Right cardiac atrium (tissue), 5 donors: ENCODE measurements around the gene NDUFA13. TPM values are rescaled to one million over a fixed set of nuclear protein-coding genes. Genes with fewer than 3 reads are reported as not detected.
A peak's percentile ranks its signal among the peaks of the same experiment; 100 is the strongest.

Experiments used
- ATAC-seq, 2 donors: fragments of 200-7000 bp; cut with Tn5 transposase; one replicate each; pipeline versions ENCODE4 v1.8.0 to v1.9.1; 2020; ENCODE audit warnings: moderate library complexity in 2 of 2, mild to moderate bottlenecking in 1 of 2
- DNase-seq, 3 donors: peaks; one replicate each; pipeline ENCODE4 v3.0.0-alpha.2; 2020
- H3K27ac ChIP-seq: one replicate; pipeline ENCODE4 v1.5.1; 2013; ENCODE audit warnings: mild to moderate bottlenecking, low read length, control low read depth, moderate library complexity
- H3K27me3 ChIP-seq: one replicate; pipeline ENCODE4 v1.6.1; 2013; ENCODE audit not compliant: control insufficient read depth, insufficient read depth
- H3K4me1 ChIP-seq: one replicate; pipeline ENCODE4 v1.6.1; 2013; ENCODE audit warnings: low read length; ENCODE audit not compliant: control insufficient read depth, insufficient read depth
- H3K4me3 ChIP-seq: one replicate; pipeline ENCODE4 v1.5.1; 2013; ENCODE audit warnings: low read length, control low read depth
- H3K9me3 ChIP-seq: one replicate; pipeline ENCODE4 v1.6.1; 2013; ENCODE audit warnings: low read length; ENCODE audit not compliant: control insufficient read depth
- whole genome bisulfite sequencing: extraction: QIAGEN DNeasy Blood & Tissue Kit; methylation state at CpG from one replicate; pipeline ENCODE4 v1.1.7; 2013; 5-methylcytosine and 5-hydroxymethylcytosine counted together
- intact Hi-C, 4 donors: fragments of 100-400 bp; cut with DNase I; formaldehyde crosslinking; loops; one replicate each; pipeline versions ENCODE4 v1.11.0 to v1.14.0; 2022 to 2023
- polyA plus RNA-seq: library from polyadenylated mRNA; stranded (reverse); fragments of 200-250 nt; gene quantifications from one replicate; pipeline ENCODE4 v1.2.3, GENCODE V29; 2013
- total RNA-seq, 4 donors: library from RNA; stranded (reverse); fragmentation: NEBNext Ultra II Directional; extraction: Animal tissue kit (Norgen Biotek cat#: 25700); gene quantifications; one replicate each; pipeline ENCODE4 v1.2.1, GENCODE V29; 2021
- donor health status: healthy with polysubstance abuse.
- donor health status: DM: no; HTN: yes; CAD: no.
- donor health status: DM: no; HTN: no; CAD: no.
- donor health status: DM: no; HTN: yes; CAD: no; lungs with severe emphysema.
- donor health status: DM: yes; HTN: yes; CAD: no.

Gene NDUFA13
- total and polyA plus RNA-seq, 5 donors: 785 to 1,226 (median 864) TPM

DNA sequence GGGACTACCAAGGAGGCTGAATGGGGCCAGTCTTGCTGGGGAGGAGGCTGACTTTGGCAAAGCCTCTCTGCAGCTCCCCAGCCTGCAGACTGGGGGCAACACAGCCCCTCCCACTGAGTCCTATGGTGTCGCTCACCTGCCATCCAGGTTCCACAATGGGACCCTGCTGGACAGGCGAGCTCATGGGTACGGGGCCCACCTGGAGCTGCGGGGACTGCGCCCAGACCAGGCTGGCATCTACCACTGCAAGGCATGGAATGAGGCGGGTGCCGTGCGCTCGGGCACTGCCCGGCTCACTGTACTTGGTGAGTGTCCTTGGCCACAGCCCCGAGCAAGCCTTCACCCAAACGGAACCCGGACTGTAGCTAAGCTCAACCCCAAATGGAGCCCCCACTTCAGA lies 27.1 kb downstream of the NDUFA13 start:
- no peak overlapping the region for H3K27ac ChIP-seq
- H3K4me1 ChIP-seq: peaks cover 2% of the 10 kb centered on the region
- 95% methylated on average over 13 of the region's 13 CpGs for WGBS
- intact Hi-C loops: no loop called here
- no peaks in the 10 kb centered on the region for H3K27me3 ChIP-seq
- ATAC-seq (no peak), DNase-seq (peak in 1 of 3 donors; percentile 30)
- H3K9me3 ChIP-seq: no peaks in the 10 kb centered on the region
- H3K4me3 ChIP-seq: no peak overlapping the region

DNA sequence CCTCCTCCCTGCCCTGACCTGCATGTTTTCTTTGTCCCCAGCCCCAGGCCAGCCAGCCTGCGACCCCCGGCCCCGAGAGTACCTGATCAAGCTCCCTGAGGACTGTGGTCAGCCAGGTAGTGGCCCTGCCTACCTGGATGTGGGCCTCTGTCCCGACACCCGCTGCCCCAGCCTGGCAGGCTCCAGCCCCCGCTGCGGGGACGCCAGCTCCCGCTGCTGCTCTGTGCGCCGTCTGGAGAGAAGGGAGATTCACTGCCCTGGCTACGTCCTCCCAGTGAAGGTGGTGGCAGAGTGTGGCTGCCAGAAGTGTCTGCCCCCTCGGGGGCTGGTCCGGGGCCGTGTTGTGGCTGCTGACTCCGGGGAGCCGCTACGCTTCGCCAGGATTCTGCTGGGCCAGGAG lies 27.6 kb downstream of the NDUFA13 start:
- no peaks in the 10 kb centered on the region for H3K27me3 ChIP-seq
- peak in 1 of 3 donors; percentile 38 for DNase-seq

DNA sequence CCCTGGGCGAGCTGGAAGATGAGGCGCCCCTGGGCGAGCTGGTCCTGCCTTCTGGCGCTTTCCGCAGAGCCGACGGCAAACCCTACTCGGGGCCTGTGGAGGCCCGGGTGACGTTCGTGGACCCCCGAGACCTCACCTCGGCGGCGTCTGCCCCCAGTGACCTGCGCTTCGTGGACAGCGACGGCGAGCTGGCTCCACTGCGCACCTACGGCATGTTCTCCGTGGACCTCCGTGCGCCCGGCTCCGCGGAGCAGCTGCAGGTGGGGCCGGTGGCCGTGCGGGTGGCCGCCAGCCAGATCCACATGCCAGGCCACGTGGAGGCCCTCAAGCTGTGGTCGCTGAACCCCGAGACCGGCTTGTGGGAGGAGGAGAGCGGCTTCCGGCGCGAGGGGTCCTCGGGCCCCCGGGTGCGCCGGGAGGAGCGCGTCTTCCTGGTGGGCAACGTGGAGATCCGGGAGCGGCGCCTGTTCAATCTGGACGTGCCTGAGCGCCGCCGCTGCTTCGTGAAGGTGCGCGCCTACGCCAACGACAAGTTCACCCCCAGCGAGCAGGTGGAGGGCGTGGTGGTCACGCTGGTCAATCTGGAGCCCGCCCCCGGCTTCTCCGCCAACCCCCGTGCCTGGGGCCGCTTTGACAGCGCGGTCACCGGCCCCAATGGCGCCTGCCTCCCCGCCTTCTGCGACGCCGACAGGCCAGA lies 28.4 kb downstream of the NDUFA13 start:
- Histone ChIP-seq H3K4me1 (peaks cover 2% of the 10 kb centered on the region), H3K27ac (no peak overlapping the region), H3K4me3 (no peak overlapping the region), H3K9me3 (no peaks in the 10 kb centered on the region), H3K27me3 (no peaks in the 10 kb centered on the region)
- 86% methylated on average over 75 of the region's 75 CpGs for WGBS
- peak in 1 of 3 donors; percentile 58 for DNase-seq
- intact Hi-C loops: no loop called here
- ATAC-seq: no peak

More for the DNA sequence above, 27.6 kb downstream of the NDUFA13 start:
- no peak for ATAC-seq
- intact Hi-C loops: no loop called here
- WGBS: 88% methylated on average over 19 of the region's 19 CpGs
- no peak overlapping the region for H3K27ac ChIP-seq
- H3K4me1 ChIP-seq: peaks cover 2% of the 10 kb centered on the region
- no peak overlapping the region for H3K4me3 ChIP-seq
- no peaks in the 10 kb centered on the region for H3K9me3 ChIP-seq

DNA sequence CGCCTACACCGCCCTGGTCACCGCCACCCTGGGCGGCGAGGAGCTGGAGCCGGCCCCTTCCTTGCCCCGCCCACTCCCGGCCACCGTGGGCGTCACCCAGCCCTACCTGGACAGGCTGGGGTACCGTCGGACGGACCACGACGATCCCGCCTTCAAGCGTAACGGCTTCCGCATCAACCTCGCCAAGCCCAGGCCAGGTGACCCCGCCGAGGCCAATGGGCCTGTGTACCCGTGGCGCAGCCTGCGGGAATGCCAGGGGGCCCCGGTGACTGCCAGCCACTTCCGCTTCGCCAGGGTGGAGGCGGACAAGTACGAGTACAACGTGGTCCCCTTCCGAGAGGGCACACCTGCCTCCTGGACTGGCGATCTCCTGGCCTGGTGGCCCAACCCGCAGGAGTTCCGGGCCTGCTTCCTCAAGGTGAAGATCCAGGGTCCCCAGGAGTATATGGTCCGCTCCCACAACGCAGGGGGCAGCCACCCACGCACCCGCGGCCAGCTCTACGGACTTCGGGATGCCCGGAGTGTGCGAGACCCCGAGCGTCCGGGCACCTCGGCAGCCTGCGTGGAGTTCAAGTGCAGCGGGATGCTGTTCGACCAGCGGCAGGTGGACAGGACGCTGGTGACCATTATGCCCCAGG lies 29.0 kb downstream of the NDUFA13 start:
- Histone ChIP-seq H3K27ac (no peak overlapping the region), H3K4me3 (no peak overlapping the region), H3K4me1 (peaks cover 2% of the 10 kb centered on the region), H3K27me3 (no peaks in the 10 kb centered on the region), H3K9me3 (no peaks in the 10 kb centered on the region)
- 91% methylated on average over 53 of the region's 53 CpGs for WGBS
- intact Hi-C loops: no loop called here
- DNase-seq (peak in 2 of 3 donors; percentile 43 to 50), ATAC-seq (no peak)

DNA sequence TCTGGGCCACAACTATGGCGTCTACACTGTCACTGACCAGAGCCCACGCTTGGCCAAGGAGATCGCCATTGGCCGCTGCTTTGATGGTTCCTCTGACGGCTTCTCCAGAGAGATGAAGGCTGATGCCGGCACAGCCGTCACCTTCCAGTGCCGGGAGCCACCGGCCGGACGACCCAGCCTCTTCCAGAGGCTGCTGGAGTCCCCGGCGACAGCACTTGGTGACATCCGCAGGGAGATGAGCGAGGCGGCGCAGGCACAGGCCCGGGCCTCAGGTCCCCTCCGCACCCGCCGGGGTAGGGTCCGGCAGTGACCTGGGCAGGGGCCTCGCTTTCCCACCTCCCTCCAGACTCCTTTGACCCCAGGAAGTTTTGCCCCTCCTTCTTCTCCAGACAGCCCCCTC lies 29.7 kb downstream of the NDUFA13 start:
- WGBS: 93% methylated on average over 23 of the region's 23 CpGs
- Histone ChIP-seq H3K27ac (no peak overlapping the region), H3K4me1 (no peaks in the 10 kb centered on the region), H3K9me3 (no peaks in the 10 kb centered on the region), H3K27me3 (no peaks in the 10 kb centered on the region), H3K4me3 (no peak overlapping the region)
- intact Hi-C loops: no loop called here
- ATAC-seq: no peak
- DNase-seq: no peak

DNA sequence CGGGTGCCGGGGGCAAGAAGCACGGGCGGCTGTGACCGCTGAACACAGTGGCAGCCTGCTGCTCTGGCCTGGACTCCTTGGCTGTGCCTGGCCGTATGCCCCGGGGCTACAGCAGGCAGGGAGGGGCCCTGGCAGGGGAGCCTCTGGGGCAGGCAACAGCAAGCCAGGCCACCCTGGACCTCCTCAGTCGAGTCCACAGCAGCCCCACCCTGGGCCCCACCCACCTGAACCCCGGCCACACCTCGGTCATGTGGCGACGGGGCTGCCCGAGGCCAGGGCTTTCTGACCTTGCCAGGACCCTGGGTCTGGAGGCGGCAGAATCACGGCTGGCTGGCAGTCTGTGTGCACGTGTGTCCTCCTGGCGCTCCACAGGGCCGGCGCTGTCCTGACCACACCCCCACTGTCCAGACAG lies 30.7 kb downstream of the NDUFA13 start:
- intact Hi-C loops: no loop called here
- Histone ChIP-seq H3K9me3 (no peaks in the 10 kb centered on the region), H3K4me3 (no peak overlapping the region), H3K4me1 (no peaks in the 10 kb centered on the region), H3K27ac (no peak overlapping the region), H3K27me3 (no peaks in the 10 kb centered on the region)
- ATAC-seq (peak; percentile 9 to 37), DNase-seq (peak in 1 of 3 donors; percentile 56)
- 49% methylated on average over 19 of the region's 19 CpGs for WGBS

DNA sequence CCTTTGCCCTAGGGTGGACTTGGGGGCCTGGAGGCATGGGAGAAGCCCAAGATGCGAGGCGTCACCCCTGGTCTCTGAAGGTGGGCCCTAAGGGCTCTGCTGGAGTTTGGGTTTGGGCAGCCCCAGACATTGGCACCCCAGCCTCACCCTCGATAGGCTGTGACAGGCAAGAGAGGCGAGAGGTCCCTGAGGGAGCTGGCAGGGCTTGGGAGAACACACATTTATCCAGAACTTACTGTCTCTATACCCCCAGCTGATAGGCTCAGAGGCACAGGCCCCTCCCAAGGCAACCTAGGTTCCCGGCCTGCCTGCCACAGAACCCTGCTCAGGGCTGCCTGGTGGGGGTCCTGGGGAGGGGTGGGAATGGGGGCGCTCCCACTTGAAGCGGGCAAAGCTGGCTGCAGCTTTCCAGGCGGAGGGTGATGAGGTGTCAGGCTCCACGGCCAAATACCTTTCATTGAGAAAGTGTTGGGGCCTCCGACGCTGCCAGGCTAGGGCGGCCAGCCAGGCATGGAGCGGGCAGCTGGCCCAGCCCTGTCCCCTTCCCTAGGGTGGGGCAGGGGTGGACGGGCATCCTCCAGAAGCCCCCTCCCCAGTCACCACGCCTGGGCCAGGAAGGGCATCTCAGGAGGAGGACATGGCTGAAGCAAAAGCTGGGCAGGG lies 31.8 kb downstream of the NDUFA13 start:
- no peaks in the 10 kb centered on the region for H3K9me3 ChIP-seq
- H3K4me1 ChIP-seq: no peaks in the 10 kb centered on the region
- H3K27ac ChIP-seq: no peak overlapping the region
- H3K4me3 ChIP-seq: no peak overlapping the region
- WGBS: 44% methylated on average over 15 of the region's 15 CpGs
- no peaks in the 10 kb centered on the region for H3K27me3 ChIP-seq
- intact Hi-C loops: no loop called here
- peak in 1 of 3 donors; percentile 44 for DNase-seq
- ATAC-seq: peak; percentile 57 to 59

DNA sequence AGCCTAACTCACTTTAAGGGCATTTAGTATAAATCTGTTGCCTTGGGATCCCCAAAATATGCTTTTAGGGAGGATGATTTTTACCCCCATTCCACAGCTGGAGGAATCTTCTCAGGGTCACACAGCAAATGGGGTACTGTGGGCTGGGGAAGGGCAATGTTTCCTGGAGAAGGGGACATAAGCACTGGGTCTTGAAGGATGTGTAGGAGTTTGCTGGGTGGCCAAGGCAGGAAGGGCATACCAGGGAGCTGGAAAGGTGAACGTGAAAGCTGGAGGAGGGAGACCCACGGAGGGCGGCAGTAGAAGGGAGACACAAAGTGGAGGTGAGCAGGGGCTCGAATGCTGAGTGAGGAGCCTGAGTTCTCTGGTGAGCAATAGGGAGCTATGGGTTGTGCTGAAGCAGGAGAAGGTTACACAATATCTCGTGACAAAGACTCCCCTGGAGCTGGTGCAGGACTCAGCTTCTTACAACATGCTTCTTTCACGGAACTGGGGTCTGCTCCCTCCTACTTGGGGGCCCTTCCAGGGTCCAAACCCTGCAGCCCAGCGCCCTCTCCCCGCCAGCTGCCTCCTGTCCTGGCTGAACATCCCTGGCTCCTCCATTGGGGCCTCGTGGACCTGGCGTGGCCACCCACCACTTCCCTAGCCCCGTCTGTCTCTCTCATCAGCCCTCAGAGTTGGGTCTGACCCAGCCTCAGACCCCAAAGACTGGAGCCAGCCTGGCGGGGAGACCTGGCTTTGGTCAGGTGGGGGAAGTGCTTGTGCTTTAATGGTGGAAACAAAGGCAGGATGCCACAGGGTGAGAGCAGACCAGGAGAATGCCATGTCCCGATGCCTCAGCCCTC lies 33.1 kb downstream of the NDUFA13 start:
- H3K4me3 ChIP-seq: no peak overlapping the region
- DNase-seq (peak in 1 of 3 donors; percentile 31), ATAC-seq (no peak)
- intact Hi-C loops: no loop called here
- no peaks in the 10 kb centered on the region for H3K27me3 ChIP-seq
- no peak overlapping the region for H3K27ac ChIP-seq
- 67% methylated on average over 13 of the region's 13 CpGs for WGBS
- no peaks in the 10 kb centered on the region for H3K4me1 ChIP-seq
- H3K9me3 ChIP-seq: no peaks in the 10 kb centered on the region

DNA sequence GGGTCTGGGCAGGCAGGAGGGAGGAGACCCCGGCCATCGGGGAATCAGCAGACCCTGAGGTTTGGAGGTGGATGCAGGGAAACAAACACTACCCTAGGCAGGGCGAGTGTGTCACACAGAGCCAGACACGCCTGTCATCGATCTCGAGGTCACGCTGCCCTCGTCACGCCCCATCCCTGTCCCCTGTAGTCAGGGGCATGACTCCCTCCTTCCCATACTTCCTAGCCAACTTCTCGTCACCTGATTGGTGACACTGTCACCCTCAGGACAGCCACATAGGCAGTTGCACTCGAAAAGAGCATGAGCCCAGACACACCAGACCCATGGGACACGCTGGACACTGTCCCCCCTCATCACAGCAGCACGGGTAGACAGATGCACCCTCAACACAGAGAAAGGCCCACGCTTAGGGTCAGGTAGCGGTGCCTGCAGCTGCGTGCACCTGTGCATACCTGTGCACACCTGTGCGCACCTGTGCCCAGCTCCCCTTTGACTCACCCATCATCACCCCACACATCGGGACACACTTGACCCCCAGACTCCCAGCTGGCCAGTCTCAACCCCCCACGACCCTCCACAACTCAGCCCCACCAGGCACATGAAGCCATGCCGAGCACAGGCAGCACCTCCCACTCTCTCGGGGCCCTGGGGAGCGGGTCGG lies 33.9 kb downstream of the NDUFA13 start:
- Histone ChIP-seq H3K27me3 (no peaks in the 10 kb centered on the region), H3K27ac (no peak overlapping the region), H3K4me3 (no peak overlapping the region), H3K9me3 (no peaks in the 10 kb centered on the region), H3K4me1 (no peaks in the 10 kb centered on the region)
- 59% methylated on average over 23 of the region's 23 CpGs for WGBS
- intact Hi-C loops: loop anchor here in 1 of 4 donors (5.0 kb wide), 1 partner anchor 87 kb away; no protein-coding TSS in a partner anchor
- ATAC-seq (no peak), DNase-seq (peak in 1 of 3 donors; percentile 34)

DNA sequence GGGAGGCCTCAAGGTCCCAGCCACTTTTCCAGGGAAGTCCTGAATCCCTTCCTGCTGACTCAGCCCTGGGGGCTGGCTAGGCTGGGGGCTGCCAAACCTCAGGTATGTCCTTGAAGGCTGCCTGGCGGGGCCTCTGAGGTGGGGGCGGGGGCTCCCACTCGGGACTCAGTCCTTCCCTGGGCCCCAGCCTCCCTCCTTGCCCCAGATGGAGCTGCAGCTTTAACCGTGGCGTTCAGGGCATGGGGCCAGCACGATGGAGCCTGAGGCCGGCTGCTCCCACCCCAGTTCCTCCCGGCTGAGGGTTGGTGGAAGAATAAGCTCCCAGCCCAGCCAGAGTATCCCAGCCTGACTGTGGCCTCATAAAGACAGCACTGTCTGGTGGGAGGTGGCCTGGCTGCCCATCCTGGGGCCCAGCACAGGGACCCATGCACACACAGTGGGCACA lies 34.5 kb downstream of the NDUFA13 start:
- no peak for ATAC-seq
- DNase-seq: peak in 1 of 3 donors; percentile 34
- Histone ChIP-seq H3K27ac (no peak overlapping the region), H3K27me3 (no peaks in the 10 kb centered on the region), H3K4me1 (no peaks in the 10 kb centered on the region), H3K4me3 (no peak overlapping the region), H3K9me3 (no peaks in the 10 kb centered on the region)
- 42% methylated on average over 8 of the region's 8 CpGs for WGBS
- intact Hi-C loops: loop anchor here in 1 of 4 donors (5.0 kb wide), 1 partner anchor 87 kb away; no protein-coding TSS in a partner anchor
